ENCODE results near the gene CASTOR2. TPM values are rescaled to one million over a fixed set of nuclear protein-coding genes. Genes with fewer than 3 reads are reported as not detected.
"Not testable (repeated sequence)": the region's sequence is repeated elsewhere in the genome, so short reads cannot be mapped to it uniquely, and the experiment has no call there.

CASTOR2 gene
- polyA plus RNA-seq (2013, experiment 1 of 2; ENCODE audit: insufficient read length): 2.5 TPM
- polyA plus RNA-seq (2013, experiment 2 of 2; ENCODE audit: insufficient read length): 3.0 TPM

GRCh38 chr7:74964511-74965119, at the start of gene CASTOR2:
Gene CASTOR2, plus strand, starts transcription at chr7:74964705. Its CDS starts 281 bp downstream, at chr7:74964986.
- DNase-seq: not testable (repeated sequence)

DNA sequence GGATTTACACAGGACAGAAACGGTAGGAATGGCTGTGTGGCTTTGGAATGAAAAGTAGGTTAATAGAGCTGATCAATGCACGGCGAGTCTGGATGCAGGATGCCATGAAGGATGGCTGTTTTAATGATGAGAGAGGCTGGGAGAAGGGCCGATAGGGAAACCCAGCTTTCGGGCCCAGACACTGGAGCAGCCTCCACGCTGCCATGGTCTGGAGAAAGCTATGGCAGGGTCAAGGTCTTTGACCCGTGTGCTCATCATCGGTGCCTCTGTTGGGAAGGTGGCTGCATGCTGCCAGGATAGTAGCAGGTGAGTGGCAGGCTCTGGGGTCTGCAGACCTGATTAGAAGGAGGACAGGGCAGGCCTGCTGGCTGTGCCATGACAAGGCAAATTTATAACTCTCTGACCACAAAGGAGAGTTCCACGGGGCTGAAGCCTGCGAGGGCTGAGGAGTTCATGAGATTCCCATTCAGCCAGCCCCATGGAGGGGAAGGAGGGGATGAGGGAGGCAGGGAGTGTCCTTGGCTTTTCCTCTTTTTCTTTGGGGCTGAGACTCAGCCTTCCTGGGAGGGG, 42.1 kb upstream of the CASTOR2 start:
- DNase-seq: not testable (repeated sequence)

DNA sequence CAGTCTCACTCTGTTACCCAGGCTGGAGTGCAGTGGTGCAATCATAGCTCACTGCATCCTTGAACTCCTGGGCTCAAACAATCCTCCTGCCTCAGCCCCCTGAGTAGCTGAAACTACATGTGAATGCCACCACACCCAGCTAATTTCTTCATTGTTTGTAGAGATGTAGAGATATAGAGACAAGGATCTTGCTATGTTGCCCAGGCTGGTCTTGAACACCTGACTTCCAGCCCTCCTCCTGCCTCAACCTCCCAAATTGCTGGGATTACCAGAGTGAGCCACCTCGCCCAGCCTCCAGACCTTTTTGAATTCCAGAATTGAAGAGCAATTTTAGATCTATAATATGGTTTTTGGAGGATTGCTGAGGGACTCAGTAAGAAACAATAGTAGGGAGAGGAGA, 40.9 kb upstream of the CASTOR2 start:
- not testable (repeated sequence) for DNase-seq

GRCh38 chr7:74926968-74927367, 37.5 kb upstream of the CASTOR2 start:
- DNase-seq: not testable (repeated sequence)

GRCh38 chr7:74931563-74932328, 32.8 kb upstream of the CASTOR2 start:
- not testable (repeated sequence) for DNase-seq

- not testable (repeated sequence) for DNase-seq
Measured at GRCh38 chr7:74939429-74939828, 25.1 kb upstream of the CASTOR2 start.

- not testable (repeated sequence) for DNase-seq
Measured at GRCh38 chr7:74941302-74942069, 23.0 kb upstream of the CASTOR2 start.

DNA sequence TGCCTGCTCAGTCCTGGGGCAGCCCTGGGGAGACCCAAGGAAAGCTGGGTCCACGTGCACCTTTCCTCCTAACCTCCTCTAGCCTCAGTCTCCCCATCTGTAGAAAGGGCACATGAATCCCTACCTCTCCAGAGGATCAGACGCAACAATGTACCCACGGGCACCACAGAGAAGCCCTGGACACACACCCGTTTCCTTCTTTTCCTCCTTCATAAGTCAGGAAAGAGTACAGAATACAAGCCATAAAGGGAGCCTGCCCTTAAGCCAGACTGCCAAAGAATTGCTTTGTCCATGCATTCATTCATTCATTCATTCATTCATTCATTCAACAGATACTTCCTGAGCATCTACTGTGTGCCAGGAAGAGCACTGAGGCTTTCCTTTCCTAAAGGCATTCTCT, 20.6 kb upstream of the CASTOR2 start:
- not testable (repeated sequence) for DNase-seq

DNA sequence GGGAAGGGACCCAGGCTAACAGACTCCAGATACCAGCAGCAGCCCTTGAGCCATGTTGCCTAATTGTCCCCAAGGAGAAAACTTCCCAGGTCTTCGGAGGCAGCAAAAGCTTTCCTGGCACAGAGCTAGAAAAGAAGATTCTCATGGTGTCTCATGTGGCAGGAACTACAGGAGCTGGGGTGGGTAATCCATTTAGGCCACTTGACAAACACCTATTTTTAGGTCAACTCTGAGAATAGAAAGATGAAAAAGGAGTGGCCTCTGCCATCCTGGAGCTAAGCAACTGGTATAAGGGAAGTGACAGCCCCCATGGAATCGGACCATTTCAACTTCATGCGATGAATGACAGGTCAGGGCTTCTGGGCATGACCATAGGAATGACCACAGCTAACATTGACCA, 16.8 kb upstream of the CASTOR2 start:
- DNase-seq: not testable (repeated sequence)

DNA sequence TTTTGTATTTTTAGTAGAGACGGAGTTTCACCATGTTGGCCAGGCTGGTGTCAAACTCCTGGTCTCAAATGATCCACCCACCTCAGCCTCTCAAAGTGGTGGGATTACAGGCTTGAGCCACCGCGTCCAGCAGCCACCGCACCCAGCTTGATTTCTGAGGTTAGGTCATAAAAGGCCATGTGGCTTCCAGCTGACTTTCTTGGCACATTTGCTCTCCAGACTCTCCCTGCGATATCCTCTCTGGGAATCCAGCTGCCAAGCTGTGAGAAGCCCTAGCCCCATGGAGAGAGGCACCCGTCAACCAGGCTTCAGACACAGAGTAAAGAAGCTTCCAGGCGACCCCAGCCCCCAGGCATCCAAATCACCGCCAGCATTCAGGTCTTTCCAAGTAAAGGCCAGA, 10.7 kb upstream of the CASTOR2 start:
- not testable (repeated sequence) for DNase-seq

DNA sequence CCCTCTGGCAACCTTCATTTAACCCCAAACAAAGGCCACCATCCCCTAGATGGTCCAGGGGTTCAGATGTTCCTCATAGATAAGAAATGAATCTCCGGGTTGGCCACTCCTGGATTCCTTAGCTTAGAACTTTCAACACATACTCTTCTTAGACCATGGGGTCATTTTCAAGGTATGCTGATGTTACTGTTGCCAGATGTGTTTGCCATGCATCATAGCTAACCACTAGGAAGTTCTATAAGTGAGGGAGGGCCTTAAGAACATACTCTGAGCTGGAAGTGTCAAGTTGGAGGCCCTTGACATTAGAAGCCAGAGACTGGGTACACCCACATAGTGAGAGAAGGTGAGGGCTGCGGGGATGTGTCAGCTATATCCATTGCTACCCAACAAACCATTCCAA, 6.2 kb upstream of the CASTOR2 start:
- DNase-seq: not testable (repeated sequence)

DNA sequence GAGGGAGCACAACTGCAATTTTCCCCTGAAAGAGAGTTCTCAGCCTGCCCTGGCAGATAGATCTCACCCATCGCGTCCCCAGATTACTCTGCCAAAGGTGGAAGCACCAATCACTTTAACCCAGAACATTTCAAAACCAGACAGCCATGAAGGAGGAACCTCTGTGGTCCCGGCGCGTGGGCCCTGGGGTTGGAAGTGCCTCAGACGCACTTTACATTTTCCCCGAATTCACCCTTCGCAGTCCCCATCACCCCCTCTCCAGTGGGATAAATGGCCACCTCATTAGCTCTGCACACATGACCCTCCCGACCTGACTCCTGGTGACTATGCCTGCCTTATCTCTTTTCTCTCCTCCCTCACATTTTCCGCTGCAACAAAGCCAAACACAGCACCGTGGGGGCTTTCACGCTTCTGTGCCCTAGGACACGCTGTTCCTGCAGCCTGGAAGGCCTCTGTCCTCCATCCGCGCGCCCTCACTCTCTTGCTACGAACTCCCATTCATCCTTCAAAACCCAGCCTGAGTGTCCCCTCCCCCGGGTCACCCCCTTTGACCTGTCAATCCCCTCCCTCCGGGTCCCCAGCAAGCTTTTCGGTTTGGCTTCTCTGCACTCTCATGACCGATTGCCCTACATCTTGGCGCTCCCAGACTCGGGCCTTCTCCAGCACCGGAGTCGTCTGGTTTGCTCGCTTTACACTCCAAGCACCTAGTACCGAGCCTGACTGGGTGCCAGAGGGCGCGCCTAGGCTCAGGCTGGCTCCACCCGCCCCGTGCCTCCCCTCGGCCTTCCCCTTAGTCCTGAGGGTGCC, 598 bp upstream of the CASTOR2 start:
- not testable (repeated sequence) for DNase-seq

DNA sequence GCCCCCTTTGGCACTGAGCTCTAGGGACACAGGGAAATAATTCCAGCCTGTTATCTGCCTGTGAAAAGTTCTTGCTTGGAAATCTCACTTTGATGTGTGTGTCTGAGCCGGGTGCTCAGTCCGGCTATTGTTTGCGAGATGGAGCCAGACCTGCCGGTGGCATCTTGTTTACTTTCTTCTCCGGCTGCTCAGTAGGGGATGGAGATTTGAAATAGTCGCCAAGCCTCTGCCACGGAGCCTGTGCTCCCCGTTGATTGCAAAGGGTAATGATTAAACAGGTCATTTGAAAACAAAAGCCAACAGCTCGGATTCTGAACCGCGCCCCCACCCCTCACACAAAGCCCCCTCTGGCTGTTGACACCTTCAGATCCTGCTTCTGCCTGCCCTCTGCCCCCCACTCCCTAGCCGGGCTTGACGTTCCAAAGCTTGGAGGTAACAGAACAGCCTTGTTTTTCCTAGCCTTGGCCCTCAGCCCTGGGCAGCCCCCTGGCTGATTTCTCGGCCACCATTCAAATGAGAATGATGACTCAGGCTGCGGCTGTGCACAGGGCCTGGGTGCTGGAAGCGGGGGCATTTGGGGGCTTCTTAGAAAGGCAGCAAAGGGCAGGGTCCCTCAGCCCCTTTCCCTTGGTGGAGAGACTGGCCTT, 1.8 kb downstream of the CASTOR2 start:
- not testable (repeated sequence) for DNase-seq

DNA sequence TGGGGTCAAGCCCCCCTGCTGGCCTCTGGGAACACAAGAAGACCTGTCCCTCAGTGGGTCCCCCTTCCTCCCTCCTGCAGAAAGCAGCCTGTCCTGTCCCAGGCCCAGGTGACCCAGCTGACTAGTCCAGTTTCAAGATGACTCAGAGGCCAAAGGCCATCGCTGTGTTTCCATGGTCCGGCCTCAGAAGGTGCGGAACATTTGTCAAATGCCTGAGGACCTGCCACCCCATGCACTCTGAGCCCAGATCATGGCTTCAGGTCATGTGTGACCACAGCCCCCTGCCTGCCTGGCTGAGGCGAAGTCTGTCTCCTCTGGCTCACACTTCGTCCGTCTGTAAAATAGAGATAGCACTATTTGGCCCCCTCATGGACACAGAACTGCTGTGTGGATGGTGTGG, 2.4 kb downstream of the CASTOR2 start:
- not testable (repeated sequence) for DNase-seq

DNA sequence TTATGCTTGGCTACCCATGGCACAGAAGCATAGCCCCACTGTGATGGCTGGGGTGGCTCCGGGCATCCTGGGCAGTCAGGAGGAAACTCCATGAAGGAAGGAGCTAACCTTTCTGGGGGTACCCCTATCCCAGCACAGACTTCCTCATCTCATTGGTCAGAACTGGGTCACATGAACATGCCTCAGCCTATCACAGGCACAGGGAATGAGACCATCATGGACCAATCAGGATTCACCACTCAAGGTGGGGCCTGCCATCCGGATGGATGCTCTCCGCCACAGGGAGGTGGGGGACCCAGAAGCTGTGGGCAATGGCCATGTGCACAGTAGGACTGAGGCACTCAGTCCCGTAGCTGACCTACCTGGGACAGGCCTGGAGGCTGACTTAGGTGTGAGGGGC, 6.9 kb downstream of the CASTOR2 start:
- not testable (repeated sequence) for DNase-seq

DNA sequence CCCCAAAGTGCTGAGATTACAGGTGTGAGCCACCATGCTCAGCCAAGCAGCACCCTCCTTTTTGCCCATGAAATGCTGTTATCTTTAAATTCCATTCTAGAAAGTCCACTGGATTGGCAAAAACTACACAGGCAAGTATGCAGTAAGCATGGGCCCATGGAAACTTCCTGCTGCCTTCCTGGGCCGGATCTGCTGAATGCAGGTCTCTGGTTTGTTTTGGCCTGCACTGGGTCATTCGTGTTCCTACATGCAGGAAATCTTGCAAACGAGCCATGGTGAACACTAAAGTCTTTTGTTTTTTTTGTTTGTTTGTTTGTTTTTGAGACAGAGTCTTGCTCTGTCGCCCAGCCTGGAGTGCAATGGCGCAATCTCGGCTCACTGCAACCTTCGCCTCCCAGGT, 7.9 kb downstream of the CASTOR2 start:
- DNase-seq: not testable (repeated sequence)

- DNase-seq: not testable (repeated sequence)
Measured at GRCh38 chr7:74975959-74976358, 11.5 kb downstream of the CASTOR2 start.

DNA sequence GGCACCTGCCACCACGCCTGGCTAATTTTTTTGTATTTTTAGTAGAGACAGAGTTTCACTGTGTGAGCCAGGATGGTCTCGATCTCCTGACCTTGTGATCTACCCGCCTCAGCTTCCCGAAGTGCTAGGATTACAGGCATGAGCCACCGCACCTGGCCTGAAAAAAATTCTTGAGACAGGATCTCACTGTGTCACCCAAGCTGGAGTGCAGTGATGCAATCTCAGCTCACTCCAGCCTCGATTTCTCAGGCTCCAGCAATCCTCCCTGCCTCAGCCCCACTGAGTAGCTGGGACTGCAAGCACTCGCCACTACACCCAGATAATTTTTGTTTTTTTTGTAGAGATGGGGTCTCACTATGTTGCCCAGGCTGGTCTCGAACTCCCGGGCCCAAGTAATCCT, 13.0 kb downstream of the CASTOR2 start:
- DNase-seq: not testable (repeated sequence)

- DNase-seq: not testable (repeated sequence)
Measured at GRCh38 chr7:74988436-74988835, 23.9 kb downstream of the CASTOR2 start.

DNA sequence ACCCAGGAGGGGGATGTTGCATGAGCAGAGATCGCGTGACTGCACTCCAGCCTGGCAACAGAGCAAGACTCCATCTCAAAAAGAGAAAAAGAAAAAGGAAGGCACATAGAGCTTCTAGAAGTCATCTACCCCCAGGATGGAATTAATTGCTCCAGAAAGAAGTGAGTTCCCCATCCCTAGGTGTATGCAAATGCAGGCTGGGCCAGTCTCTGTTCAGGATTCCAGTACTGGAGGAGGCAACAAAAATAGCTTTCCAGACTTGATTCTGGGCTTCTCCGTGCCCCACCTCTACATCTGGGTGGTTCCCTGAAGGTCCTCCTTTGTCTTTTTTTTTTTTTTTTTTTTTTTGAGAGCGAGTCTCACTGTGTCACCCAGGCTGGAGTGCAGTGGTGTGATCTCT, 28.6 kb downstream of the CASTOR2 start:
- no peak for DNase-seq

GRCh38 chr7:74994869-74995543, 30.5 kb downstream of the CASTOR2 start:
- DNase-seq: not testable (repeated sequence)

Data from fibroblast of skin of scalp (primary cell).